ENCODE data around the gene CEP44. TPM values are rescaled to one million over a fixed set of nuclear protein-coding genes. Genes with fewer than 3 reads are reported as not detected.

The CEP44 gene
- total and polyA plus RNA-seq, 4 donors = 2.2 to 18.7 (median 6.1) TPM

DNA sequence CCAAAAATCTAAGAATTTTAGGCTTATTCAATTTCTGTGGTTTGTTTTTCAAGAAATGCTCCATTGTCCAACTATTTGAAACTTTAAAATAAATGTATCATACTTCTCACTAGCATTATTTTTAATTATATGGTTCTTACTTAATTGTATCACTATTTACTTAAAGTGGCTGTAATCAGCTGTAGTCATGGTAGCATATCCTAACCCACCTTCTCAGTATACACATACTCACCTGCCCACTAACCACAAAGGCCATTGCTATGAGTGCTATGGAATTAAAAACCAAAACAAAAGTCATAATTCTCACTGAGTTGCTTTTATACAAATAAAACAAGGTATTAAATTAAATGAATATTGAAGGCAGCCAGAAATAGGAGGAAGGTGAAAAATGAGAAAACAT lies 5.2 kb upstream of the CEP44 start:
- Histone ChIP-seq H3K9me3 (ENCODE audit: control insufficient read depth in 4 of 4, low read length in 3 of 4) (no peaks in the 10 kb centered on the region), H3K4me1 (ENCODE audit: control insufficient read depth in 4 of 4, insufficient read depth in 4 of 4, low read length in 3 of 4) (peaks cover 1 to 17% (median 15%) of the 10 kb centered on the region in 4 donors), H3K4me3 (ENCODE audit: low read depth in 1 of 3, low read length in 3 of 3) (no peak overlapping the region), H3K27ac (ENCODE audit: low read depth in 1 of 2, low read length in 2 of 2) (no peak overlapping the region), H3K9ac (ENCODE audit: low read depth in 1 of 2, low read length in 2 of 2) (no peak overlapping the region), H3K27me3 (ENCODE audit: control insufficient read depth in 4 of 4, insufficient read depth in 4 of 4, low read length in 3 of 4) (no peaks in the 10 kb centered on the region), H3K36me3 (ENCODE audit: control insufficient read depth in 4 of 4, insufficient read depth in 3 of 4, low read depth in 1 of 4, low read length in 3 of 4) (peaks cover 0 to 3% (median 0%) of the 10 kb centered on the region in 4 donors)
- DNase-seq (ENCODE audit: low spot score) = no peak
- TF ChIP-seq MAX (IDR thresholded peaks at IDR 0.05) (no peak), REST (IDR thresholded peaks at IDR 0.05) (no peak), HNF4G (IDR thresholded peaks at IDR 0.05) (no peak)

DNA sequence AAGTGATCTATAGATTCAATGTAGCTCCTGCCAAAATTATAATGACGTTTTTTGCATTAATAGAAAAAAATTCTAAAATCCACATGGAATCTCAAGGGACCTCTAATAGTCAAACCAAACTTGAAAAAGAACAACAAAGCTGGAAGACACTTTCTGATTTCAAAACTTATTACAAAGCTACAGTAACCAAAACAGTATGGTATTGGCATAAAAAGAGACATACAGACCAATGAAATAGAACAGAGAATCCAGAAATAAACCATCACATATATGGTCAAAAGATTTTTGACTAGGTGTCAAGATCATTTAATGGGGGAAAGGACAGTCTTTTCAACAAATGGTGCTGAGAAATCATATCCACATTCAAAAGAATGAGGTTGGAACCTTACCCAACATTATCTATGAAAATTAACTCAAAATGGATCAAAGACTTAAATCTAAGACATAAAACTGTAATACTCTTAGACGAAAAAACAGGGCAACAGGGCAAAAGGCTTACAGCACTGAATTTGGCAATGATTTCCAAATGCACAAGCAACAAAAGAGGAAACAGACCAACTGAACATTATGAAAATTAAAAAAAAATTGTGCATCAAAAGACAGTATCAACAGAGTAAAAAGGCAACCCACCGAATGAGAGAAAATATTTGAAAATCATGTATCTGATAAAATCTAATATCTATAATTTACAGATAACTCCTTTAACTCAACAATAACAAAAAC lies 4.1 kb upstream of the CEP44 start:
- no peak overlapping the region for H3K27ac ChIP-seq (ENCODE audit: low read depth in 1 of 2, low read length in 2 of 2)
- TF ChIP-seq, protein P1, sequence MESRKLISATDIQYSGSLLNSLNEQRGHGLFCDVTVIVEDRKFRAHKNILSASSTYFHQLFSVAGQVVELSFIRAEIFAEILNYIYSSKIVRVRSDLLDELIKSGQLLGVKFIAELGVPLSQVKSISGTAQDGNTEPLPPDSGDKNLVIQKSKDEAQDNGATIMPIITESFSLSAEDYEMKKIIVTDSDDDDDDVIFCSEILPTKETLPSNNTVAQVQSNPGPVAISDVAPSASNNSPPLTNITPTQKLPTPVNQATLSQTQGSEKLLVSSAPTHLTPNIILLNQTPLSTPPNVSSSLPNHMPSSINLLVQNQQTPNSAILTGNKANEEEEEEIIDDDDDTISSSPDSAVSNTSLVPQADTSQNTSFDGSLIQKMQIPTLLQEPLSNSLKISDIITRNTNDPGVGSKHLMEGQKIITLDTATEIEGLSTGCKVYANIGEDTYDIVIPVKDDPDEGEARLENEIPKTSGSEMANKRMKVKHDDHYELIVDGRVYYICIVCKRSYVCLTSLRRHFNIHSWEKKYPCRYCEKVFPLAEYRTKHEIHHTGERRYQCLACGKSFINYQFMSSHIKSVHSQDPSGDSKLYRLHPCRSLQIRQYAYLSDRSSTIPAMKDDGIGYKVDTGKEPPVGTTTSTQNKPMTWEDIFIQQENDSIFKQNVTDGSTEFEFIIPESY (IDR thresholded peaks at IDR 0.05) = no peak
- no peak for TF ChIP-seq FOXA1 (IDR thresholded peaks at IDR 0.05)
- TF ChIP-seq HNF4A (conservative IDR thresholded peaks at IDR 0.05) = no peak
- no peak for TF ChIP-seq FOXA2 (IDR thresholded peaks at IDR 0.05)
- TF ChIP-seq CTCF (IDR thresholded peaks at IDR 0.05; ENCODE audit: low read depth, low read length, missing input control) = no peak
- TF ChIP-seq SP1 (IDR thresholded peaks at IDR 0.05) = no peak
- TF ChIP-seq GABPA (IDR thresholded peaks at IDR 0.05 in 1 of 2, conservative IDR thresholded peaks at IDR 0.05 in 1 of 2) = no peak
- TF ChIP-seq REST (IDR thresholded peaks at IDR 0.05) = no peak
- TF ChIP-seq NR2F2 (IDR thresholded peaks at IDR 0.05) = no peak
- no peak for TF ChIP-seq MAX (IDR thresholded peaks at IDR 0.05)
- TF ChIP-seq YY1 (IDR thresholded peaks at IDR 0.05) = no peak
- no peak for TF ChIP-seq EGR1 (IDR thresholded peaks at IDR 0.05; ENCODE audit: low read depth in 2 of 2)
- TF ChIP-seq TAF1 (conservative IDR thresholded peaks at IDR 0.05) = no peak
- TF ChIP-seq HNF4G (IDR thresholded peaks at IDR 0.05) = no peak
- WGBS = 94% methylated on average over 3 of the region's 3 CpGs
- no peaks in the 10 kb centered on the region for H3K27me3 ChIP-seq (ENCODE audit: control insufficient read depth in 4 of 4, insufficient read depth in 4 of 4, low read length in 3 of 4)
- DNase-seq (ENCODE audit: low spot score) = no peak
- peaks cover 1 to 24% (median 18%) of the 10 kb centered on the region in 4 donors for H3K4me1 ChIP-seq (ENCODE audit: control insufficient read depth in 4 of 4, insufficient read depth in 4 of 4, low read length in 3 of 4)
- peaks cover 0 to 3% (median 0%) of the 10 kb centered on the region in 4 donors for H3K36me3 ChIP-seq (ENCODE audit: control insufficient read depth in 4 of 4, insufficient read depth in 3 of 4, low read depth in 1 of 4, low read length in 3 of 4)
- H3K9ac ChIP-seq (ENCODE audit: low read depth in 1 of 2, low read length in 2 of 2) = no peak overlapping the region
- H3K4me3 ChIP-seq (ENCODE audit: low read depth in 1 of 3, low read length in 3 of 3) = no peak overlapping the region
- no peaks in the 10 kb centered on the region for H3K9me3 ChIP-seq (ENCODE audit: control insufficient read depth in 4 of 4, low read length in 3 of 4)

Data from liver (tissue), 9 donors.